HG02970 (cell line): ENCODE results near the gene LSM3.

Source experiments
- ATAC-seq: cut with Tn5 transposase; IDR thresholded peaks from one replicate; pipeline ENCODE4 v1.9.1; 2021; ENCODE audit warnings: mild to moderate bottlenecking, moderate library complexity, moderate number of reproducible peaks; ENCODE audit not compliant: unreplicated experiment, low FRiP score

LSM3 gene

GRCh38 chr3:14178247-14179113, at the start of gene LSM3, which contains the start of gene XPC:
LSM3 (plus strand) TSS chr3:14178817; CDS start chr3:14178861, 44 bp downstream.
XPC (minus strand) TSS chr3:14178601; CDS start chr3:14178568, 33 bp downstream.
- ATAC-seq: peak; percentile 95

GRCh38 chr3:14129296-14129695, 49.3 kb upstream of the LSM3 start:
- no peak for ATAC-seq

- ATAC-seq: no peak
These were observed 48.4 kb upstream of the LSM3 start for GRCh38 chr3:14130230-14130629.

DNA sequence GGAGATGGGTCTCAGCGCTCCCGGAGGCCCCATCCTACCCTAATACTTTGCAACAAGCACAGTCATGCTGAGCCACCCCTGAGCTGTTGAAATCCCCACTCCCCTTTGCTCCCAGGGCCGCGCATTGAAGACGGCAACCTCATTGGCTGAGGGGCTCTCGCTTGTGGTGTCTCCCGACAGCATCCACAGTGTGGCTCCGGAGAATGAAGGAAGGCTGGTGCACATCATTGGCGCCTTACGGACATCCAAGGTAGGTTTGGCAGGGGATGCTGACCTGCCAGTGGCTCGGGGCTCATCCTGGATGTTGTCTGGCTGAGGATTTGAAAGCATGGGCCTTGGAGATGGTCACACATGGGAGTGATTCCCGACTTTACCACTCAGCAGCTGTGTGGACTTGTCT, 47.9 kb upstream of the LSM3 start:
- ATAC-seq: no peak

DNA sequence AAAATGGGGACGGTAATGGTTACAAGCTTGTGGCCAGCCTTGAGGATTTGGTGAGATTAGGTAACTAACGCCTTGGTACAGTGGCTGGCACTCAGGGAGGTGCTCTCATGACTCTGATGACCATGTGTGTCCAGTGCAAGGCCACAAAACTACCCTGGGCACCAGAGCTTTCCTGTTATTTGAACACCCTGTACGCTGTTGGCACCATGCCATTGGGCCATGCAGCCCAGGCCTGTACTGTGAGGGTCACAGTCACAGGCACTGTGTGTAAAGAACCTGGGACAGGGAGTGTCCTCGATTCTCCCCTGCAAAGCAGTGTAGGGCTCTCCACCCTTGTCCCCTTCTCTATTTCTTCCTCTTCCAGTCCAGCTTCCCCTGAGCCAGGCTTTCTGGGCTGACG, 47.5 kb upstream of the LSM3 start:
- no peak for ATAC-seq

DNA sequence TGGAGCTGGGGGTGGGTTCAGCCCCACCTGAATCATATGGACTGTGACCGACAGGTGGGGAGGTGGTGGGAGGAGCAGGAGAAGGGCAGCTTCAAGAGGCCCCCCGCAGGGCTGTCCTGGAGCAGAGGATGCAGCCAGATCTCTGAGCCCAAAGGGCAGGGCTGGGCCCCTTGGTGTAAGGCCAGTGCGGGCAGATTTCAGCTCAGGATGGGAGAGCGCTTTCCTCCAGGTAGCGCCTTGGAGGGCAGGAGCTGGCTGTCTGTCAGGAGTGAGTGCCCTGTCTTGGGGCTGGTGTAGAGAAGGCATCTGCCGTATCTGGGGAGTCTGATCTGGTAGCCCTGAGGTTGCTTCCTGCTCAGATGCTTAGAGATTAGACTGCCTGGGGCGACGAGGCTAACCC, 46.5 kb upstream of the LSM3 start:
- no peak for ATAC-seq

- no peak for ATAC-seq
These were observed 45.9 kb upstream of the LSM3 start for GRCh38 chr3:14132689-14133088.

GRCh38 chr3:14133188-14133800, 45.3 kb upstream of the LSM3 start:
- ATAC-seq: no peak

GRCh38 chr3:14133876-14134275, 44.7 kb upstream of the LSM3 start:
- ATAC-seq: no peak

DNA sequence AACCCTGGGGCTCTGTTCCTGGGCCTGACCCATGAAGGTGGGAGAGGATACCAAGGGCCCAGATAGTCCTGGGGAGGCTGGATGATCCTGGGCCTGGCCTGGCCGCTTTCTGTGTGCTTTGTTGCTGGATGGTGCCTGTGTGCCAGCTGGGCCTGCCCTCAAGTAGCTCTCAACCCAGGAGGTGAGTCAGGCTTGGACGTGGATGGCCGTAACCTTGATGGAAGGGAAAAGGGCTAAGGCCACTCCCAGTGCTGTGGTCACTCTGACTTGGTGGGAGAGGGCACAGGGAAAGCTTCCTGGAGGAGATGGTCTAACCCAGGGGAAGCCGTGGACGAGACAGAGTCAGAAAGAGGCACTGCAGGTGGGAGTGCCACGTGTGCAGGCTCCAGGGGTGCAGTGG, 44.3 kb upstream of the LSM3 start:
- ATAC-seq: no peak

DNA sequence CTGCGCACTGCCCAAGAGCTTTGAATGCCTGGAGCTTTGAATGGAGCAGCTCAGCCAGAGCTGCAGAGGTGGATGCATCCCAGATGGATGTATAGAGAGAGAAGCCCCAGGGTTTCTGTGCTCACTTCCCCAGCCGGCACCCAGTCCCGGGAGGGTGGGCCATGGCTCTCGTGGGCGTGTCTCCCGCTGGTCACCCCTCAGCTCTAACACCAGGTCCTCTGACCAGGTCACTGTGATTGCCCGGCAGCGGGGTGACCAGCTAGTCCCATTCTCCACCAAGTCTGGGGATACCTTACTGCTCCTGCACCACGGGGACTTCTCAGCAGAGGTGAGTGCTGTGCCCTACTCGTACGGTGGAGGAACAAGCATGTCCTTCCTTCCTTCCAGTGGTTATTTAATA, 43.0 kb upstream of the LSM3 start:
- no peak for ATAC-seq

DNA sequence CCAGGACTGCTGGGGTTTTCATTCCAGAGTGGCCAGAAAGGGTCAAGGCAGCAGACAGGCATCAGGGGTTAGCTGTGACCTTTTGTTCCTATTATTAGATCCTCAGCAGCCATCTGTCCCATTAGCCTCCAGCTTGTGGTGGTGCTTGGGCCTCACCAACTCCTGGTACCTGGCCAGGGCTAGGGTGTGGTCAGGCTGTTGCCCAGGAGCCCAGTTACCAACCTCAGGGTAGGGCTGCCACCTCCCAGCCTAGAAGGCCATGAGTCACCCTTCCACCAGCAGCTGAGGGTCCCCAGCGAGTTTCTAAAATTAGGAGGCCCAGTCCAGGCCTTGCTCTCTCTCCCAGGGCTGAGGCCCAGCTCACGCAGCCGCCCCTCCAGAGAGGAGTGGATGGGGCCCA, 41.6 kb upstream of the LSM3 start:
- no peak for ATAC-seq

DNA sequence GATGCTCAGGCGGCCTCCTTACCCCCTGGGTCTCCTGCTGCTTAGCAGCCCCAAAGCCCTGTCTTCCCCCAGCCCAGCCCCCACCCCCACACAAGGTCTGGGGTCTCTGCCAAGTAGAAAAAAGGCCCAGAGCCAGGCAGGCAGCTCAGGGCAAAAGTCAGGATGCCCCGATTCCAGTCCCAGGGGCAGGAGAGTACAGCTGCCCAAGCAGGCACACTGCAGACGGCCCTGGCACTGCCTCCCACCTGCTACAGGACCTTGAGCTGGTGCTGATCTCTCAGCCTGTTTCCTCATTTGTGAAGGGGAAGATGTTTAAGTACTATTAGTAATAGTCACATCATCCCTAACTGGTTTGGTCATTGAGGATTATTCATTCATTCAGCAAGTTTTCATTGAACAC, 41.2 kb upstream of the LSM3 start:
- no peak for ATAC-seq

DNA sequence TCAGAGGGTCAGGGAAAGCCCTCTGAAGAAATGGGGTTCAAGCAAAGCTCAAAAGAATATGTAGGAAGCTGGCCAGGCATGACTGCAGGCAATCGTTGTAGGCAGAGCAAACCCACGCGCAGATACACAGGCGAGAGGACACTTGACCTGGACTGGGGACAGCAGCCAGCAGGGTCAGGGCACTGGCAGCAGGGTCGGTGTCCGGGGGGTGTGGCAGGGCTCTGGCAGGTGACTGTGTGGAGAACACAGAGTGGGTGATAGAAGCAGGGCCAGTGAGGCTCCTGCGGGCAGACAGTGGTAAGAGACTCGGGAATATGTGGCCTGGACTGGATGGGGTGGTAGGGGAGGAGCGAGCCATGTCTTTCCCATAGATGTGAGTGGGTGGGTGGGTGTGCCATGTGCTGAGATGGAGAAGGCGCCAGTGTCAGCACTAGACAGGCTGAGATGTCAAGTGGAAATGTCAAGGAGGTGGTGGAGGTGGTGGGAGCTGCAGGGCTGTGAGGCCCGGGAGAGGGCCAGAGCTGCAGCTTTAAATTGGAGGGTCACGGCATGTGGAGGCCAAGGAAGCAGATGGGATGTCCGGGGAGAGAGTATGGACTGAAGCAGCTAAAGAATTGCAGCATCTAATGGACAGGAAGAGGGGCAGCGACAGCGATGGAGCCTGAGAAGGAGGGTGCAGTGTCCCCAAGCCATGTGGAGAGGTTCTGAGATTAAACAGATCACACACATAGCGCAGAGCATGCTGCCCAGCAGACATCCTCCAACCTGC, 40.3 kb upstream of the LSM3 start:
- no peak for ATAC-seq

- ATAC-seq: no peak
These were observed 39.5 kb upstream of the LSM3 start for GRCh38 chr3:14138878-14139655.

DNA sequence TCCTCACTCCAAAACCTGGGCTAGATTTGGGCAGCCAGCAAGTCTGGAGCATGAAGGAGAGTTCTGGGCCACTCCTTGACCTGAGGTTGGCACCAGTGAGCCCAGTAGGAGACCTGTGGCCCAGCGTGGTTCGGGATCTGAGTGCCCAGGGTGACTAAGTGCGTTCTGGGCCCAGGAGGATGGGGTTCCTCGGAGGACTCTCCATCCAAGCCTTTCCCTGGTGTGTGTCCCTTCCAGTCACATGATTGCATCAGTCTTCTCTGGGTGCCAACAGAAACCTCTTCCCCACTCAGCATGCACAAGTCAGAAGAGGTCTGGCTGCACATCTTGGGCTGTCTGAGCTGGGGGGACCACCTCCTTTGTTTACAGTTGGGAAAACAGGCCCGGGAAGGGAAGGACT, 38.8 kb upstream of the LSM3 start:
- ATAC-seq: no peak

DNA sequence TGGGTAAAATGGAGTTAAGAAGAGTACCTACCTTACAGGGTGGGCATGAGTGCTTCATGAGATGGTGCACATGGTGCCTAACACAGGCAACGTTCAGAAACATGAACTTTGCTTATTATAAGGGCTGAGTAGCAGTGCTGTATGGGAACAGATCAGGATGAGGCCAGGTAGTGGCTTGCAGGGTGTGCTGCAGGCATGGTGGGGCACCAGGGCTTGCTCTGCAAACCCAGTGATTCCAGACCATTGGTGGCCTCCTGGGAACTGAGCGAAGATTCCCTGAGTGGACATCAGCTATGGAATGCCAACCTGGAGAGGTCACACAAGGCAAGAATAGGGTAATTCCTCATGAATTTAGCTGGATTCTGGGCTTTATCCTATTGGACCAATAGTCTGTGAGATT, 37.9 kb upstream of the LSM3 start:
- ATAC-seq: no peak

DNA sequence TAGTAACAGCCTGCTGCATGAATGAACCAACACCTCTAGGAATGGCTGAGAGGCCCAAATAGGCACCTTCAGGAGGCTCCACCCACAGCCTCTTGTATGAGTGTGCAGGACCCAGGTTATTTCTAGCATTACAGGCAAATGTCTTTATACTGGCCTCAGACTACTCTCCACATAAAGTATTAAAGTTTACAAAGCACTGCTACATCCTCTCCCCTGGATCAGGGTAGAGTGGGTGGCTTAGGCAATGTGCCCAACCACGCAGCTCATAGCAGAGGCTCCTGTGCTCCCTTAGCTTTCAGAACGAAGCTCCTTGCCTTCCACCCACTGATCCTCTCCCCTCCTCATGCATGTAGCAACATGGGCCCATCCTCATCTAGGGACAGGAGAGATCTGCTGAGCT, 37.5 kb upstream of the LSM3 start:
- no peak for ATAC-seq

- ATAC-seq: no peak
These were observed 36.8 kb upstream of the LSM3 start for GRCh38 chr3:14141602-14142341.
